ENCODE data around the gene SMYD2.

GRCh38 chr1:214385428-214385827 is 104.5 kb downstream of the SMYD2 start:
- TF ChIP-seq RFX5 (IDR thresholded peaks at IDR 0.05) (no peak), EP300 (IDR thresholded peaks at IDR 0.05) (no peak), POLR2A (IDR thresholded peaks at IDR 0.05; ENCODE audit: low read length) (no peak), NFE2L2 (conservative IDR thresholded peaks at IDR 0.05; ENCODE audit: low read length) (no peak), JUN (IDR thresholded peaks at IDR 0.05) (no peak), POLR2AphosphoS2 (conservative IDR thresholded peaks at IDR 0.05; ENCODE audit: low read length) (no peak), FOSL2 (IDR thresholded peaks at IDR 0.05) (no peak), FOSL2 (CRISPR knock-in tag; IDR thresholded peaks at IDR 0.05) (no peak), REST (IDR thresholded peaks at IDR 0.05) (no peak), ESRRA (IDR thresholded peaks at IDR 0.05; ENCODE audit: borderline replicate concordance, low read length) (no peak), RNF2 (IDR thresholded peaks at IDR 0.05; ENCODE audit: borderline replicate concordance, low read depth) (no peak)
- TF ChIP-seq, protein P1, sequence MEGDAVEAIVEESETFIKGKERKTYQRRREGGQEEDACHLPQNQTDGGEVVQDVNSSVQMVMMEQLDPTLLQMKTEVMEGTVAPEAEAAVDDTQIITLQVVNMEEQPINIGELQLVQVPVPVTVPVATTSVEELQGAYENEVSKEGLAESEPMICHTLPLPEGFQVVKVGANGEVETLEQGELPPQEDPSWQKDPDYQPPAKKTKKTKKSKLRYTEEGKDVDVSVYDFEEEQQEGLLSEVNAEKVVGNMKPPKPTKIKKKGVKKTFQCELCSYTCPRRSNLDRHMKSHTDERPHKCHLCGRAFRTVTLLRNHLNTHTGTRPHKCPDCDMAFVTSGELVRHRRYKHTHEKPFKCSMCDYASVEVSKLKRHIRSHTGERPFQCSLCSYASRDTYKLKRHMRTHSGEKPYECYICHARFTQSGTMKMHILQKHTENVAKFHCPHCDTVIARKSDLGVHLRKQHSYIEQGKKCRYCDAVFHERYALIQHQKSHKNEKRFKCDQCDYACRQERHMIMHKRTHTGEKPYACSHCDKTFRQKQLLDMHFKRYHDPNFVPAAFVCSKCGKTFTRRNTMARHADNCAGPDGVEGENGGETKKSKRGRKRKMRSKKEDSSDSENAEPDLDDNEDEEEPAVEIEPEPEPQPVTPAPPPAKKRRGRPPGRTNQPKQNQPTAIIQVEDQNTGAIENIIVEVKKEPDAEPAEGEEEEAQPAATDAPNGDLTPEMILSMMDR (IDR thresholded peaks at IDR 0.05), result no peak

All from A549 (cell line).